ENCODE measurements around the gene UGT2B28. TPM values are rescaled to one million over a fixed set of nuclear protein-coding genes. Genes with fewer than 3 reads are reported as not detected.

The UGT2B28 gene
- total RNA-seq, 2 experiments from 2014 or later, result not detected

Other genes starting within 250 kb of the UGT2B28 start
- not detected for gene UGT2B7, start 184.0 kb upstream of the UGT2B28 start, total RNA-seq
- not detected for gene UGT2B11, start 65.7 kb upstream of the UGT2B28 start, total RNA-seq
- not detected for gene UGT2B4, start 215.4 kb downstream of the UGT2B28 start, total RNA-seq